ENCODE results near the gene RALA. TPM values are rescaled to one million over a fixed set of nuclear protein-coding genes. Genes with fewer than 3 reads are reported as not detected.

Gene RALA
- total and polyA plus RNA-seq, 5 donors = 20.9 to 23.9 (median 21.9) TPM

- no peak overlapping the region for H3K4me3 ChIP-seq (ENCODE audit: low read length)
- no peak overlapping the region for H3K27ac ChIP-seq (ENCODE audit: low read length)
- 58% methylated on average over 2 of the region's 2 CpGs for WGBS
These were observed 30.8 kb upstream of the RALA start for GRCh38 chr7:39592586-39592985.

GRCh38 chr7:39594988-39595620 lies 28.3 kb upstream of the RALA start:
- DNase-seq (no peak), ATAC-seq (peak in 1 of 2 donors; percentile 76)
- intact Hi-C loops (cut with DNase I) = no loop called here
- Histone ChIP-seq H3K27ac (ENCODE audit: low read length) (no peak overlapping the region), H3K27me3 (ENCODE audit: control insufficient read depth, insufficient read depth) (no peaks in the 10 kb centered on the region), H3K4me1 (ENCODE audit: control insufficient read depth, insufficient read depth, low read length) (no peaks in the 10 kb centered on the region), H3K4me3 (ENCODE audit: low read length) (no peak overlapping the region), H3K9me3 (ENCODE audit: control insufficient read depth, low read length) (no peaks in the 10 kb centered on the region)
- WGBS = 45% methylated on average over 5 of the region's 5 CpGs

More at GRCh38 chr7:39592586-39592985, 30.8 kb upstream of the RALA start:
- no peak for DNase-seq
- H3K27me3 ChIP-seq (ENCODE audit: control insufficient read depth, insufficient read depth) = no peaks in the 10 kb centered on the region
- intact Hi-C loops (cut with DNase I) = no loop called here
- no peak for ATAC-seq
- peaks cover 2% of the 10 kb centered on the region for H3K4me1 ChIP-seq (ENCODE audit: control insufficient read depth, insufficient read depth, low read length)
- no peaks in the 10 kb centered on the region for H3K9me3 ChIP-seq (ENCODE audit: control insufficient read depth, low read length)

- H3K27me3 ChIP-seq (ENCODE audit: control insufficient read depth, insufficient read depth) = no peaks in the 10 kb centered on the region
- WGBS = 59% methylated on average over 2 of the region's 2 CpGs
These were observed 21.0 kb upstream of the RALA start for GRCh38 chr7:39602351-39602750.

GRCh38 chr7:39603924-39604323 lies 19.4 kb upstream of the RALA start:
- no peak overlapping the region for H3K27ac ChIP-seq (ENCODE audit: low read length)
- DNase-seq = no peak
- H3K4me1 ChIP-seq (ENCODE audit: control insufficient read depth, insufficient read depth, low read length) = peaks cover 2% of the 10 kb centered on the region
- H3K27me3 ChIP-seq (ENCODE audit: control insufficient read depth, insufficient read depth) = no peaks in the 10 kb centered on the region
- no peak for ATAC-seq
- intact Hi-C loops (cut with DNase I) = no loop called here
- no peaks in the 10 kb centered on the region for H3K9me3 ChIP-seq (ENCODE audit: control insufficient read depth, low read length)
- no peak overlapping the region for H3K4me3 ChIP-seq (ENCODE audit: low read length)

More at GRCh38 chr7:39602351-39602750, 21.0 kb upstream of the RALA start:
- no peak overlapping the region for H3K4me3 ChIP-seq (ENCODE audit: low read length)
- intact Hi-C loops (cut with DNase I) = no loop called here
- DNase-seq (no peak), ATAC-seq (no peak)
- H3K9me3 ChIP-seq (ENCODE audit: control insufficient read depth, low read length) = no peaks in the 10 kb centered on the region
- peaks cover 2% of the 10 kb centered on the region for H3K4me1 ChIP-seq (ENCODE audit: control insufficient read depth, insufficient read depth, low read length)
- no peak overlapping the region for H3K27ac ChIP-seq (ENCODE audit: low read length)

GRCh38 chr7:39605087-39605486 lies 18.3 kb upstream of the RALA start:
- 99% methylated on average over 1 of the region's 1 CpG for WGBS
- Histone ChIP-seq H3K27me3 (ENCODE audit: control insufficient read depth, insufficient read depth) (no peaks in the 10 kb centered on the region), H3K4me3 (ENCODE audit: low read length) (no peak overlapping the region), H3K4me1 (ENCODE audit: control insufficient read depth, insufficient read depth, low read length) (peaks cover 2% of the 10 kb centered on the region), H3K9me3 (ENCODE audit: control insufficient read depth, low read length) (no peaks in the 10 kb centered on the region), H3K27ac (ENCODE audit: low read length) (no peak overlapping the region)
- DNase-seq = no peak
- ATAC-seq = no peak
- intact Hi-C loops (cut with DNase I) = no loop called here

GRCh38 chr7:39606352-39606751 lies 17.0 kb upstream of the RALA start:
- Histone ChIP-seq H3K4me1 (ENCODE audit: control insufficient read depth, insufficient read depth, low read length) (peaks cover 2% of the 10 kb centered on the region), H3K9me3 (ENCODE audit: control insufficient read depth, low read length) (no peaks in the 10 kb centered on the region), H3K4me3 (ENCODE audit: low read length) (no peak overlapping the region), H3K27me3 (ENCODE audit: control insufficient read depth, insufficient read depth) (no peaks in the 10 kb centered on the region), H3K27ac (ENCODE audit: low read length) (no peak overlapping the region)
- peak; percentile 60 to 91 for ATAC-seq
- intact Hi-C loops (cut with DNase I) = no loop called here
- no peak for DNase-seq
- 59% methylated on average over 2 of the region's 2 CpGs for WGBS

- no peaks in the 10 kb centered on the region for H3K27me3 ChIP-seq (ENCODE audit: control insufficient read depth, insufficient read depth)
- H3K4me3 ChIP-seq (ENCODE audit: low read length) = no peak overlapping the region
- WGBS = 95% methylated on average over 2 of the region's 2 CpGs
- intact Hi-C loops (cut with DNase I) = no loop called here
- no peak for ATAC-seq
- H3K4me1 ChIP-seq (ENCODE audit: control insufficient read depth, insufficient read depth, low read length) = peaks cover 2% of the 10 kb centered on the region
- H3K9me3 ChIP-seq (ENCODE audit: control insufficient read depth, low read length) = no peaks in the 10 kb centered on the region
- no peak for DNase-seq
- H3K27ac ChIP-seq (ENCODE audit: low read length) = no peak overlapping the region
These were observed 16.4 kb upstream of the RALA start for GRCh38 chr7:39606941-39607340.

GRCh38 chr7:39607865-39608264 lies 15.5 kb upstream of the RALA start:
- Histone ChIP-seq H3K27ac (ENCODE audit: low read length) (no peak overlapping the region), H3K9me3 (ENCODE audit: control insufficient read depth, low read length) (no peaks in the 10 kb centered on the region), H3K4me1 (ENCODE audit: control insufficient read depth, insufficient read depth, low read length) (peaks cover 2% of the 10 kb centered on the region), H3K27me3 (ENCODE audit: control insufficient read depth, insufficient read depth) (no peaks in the 10 kb centered on the region), H3K4me3 (ENCODE audit: low read length) (no peak overlapping the region)
- ATAC-seq (no peak), DNase-seq (no peak)
- intact Hi-C loops (cut with DNase I) = no loop called here
- WGBS = 95% methylated on average over 2 of the region's 2 CpGs

GRCh38 chr7:39608278-39608677 lies 15.1 kb upstream of the RALA start:
- DNase-seq (no peak), ATAC-seq (no peak)
- no peak overlapping the region for H3K4me3 ChIP-seq (ENCODE audit: low read length)
- no peak overlapping the region for H3K27ac ChIP-seq (ENCODE audit: low read length)
- no peaks in the 10 kb centered on the region for H3K27me3 ChIP-seq (ENCODE audit: control insufficient read depth, insufficient read depth)
- peaks cover 2% of the 10 kb centered on the region for H3K4me1 ChIP-seq (ENCODE audit: control insufficient read depth, insufficient read depth, low read length)
- WGBS = 59% methylated on average over 3 of the region's 3 CpGs
- no peaks in the 10 kb centered on the region for H3K9me3 ChIP-seq (ENCODE audit: control insufficient read depth, low read length)
- intact Hi-C loops (cut with DNase I) = no loop called here

GRCh38 chr7:39609113-39609934 lies 14.0 kb upstream of the RALA start:
- Histone ChIP-seq H3K27ac (ENCODE audit: low read length) (peak overlapping the region; percentile 49), H3K4me1 (ENCODE audit: control insufficient read depth, insufficient read depth, low read length) (peaks cover 2% of the 10 kb centered on the region), H3K4me3 (ENCODE audit: low read length) (peak overlapping the region; percentile 41), H3K9me3 (ENCODE audit: control insufficient read depth, low read length) (no peaks in the 10 kb centered on the region), H3K27me3 (ENCODE audit: control insufficient read depth, insufficient read depth) (no peaks in the 10 kb centered on the region)
- DNase-seq (peak; percentile 20 to 73 (median 70)), ATAC-seq (peak; percentile 71 to 81)
- intact Hi-C loops (cut with DNase I) = no loop called here
- WGBS = 3% methylated on average over 36 of the region's 36 CpGs

GRCh38 chr7:39609935-39610263 lies 13.5 kb upstream of the RALA start:
- Histone ChIP-seq H3K4me1 (ENCODE audit: control insufficient read depth, insufficient read depth, low read length) (peaks cover 2% of the 10 kb centered on the region), H3K4me3 (ENCODE audit: low read length) (peak overlapping the region; percentile 41), H3K9me3 (ENCODE audit: control insufficient read depth, low read length) (no peaks in the 10 kb centered on the region), H3K27me3 (ENCODE audit: control insufficient read depth, insufficient read depth) (no peaks in the 10 kb centered on the region), H3K27ac (ENCODE audit: low read length) (peak overlapping the region; percentile 32)
- WGBS = 61% methylated on average over 5 of the region's 5 CpGs
- peak in 1 of 2 donors; percentile 44 for ATAC-seq
- intact Hi-C loops (cut with DNase I) = no loop called here
- no peak for DNase-seq
